RPMI7951 (cell line): ENCODE results near the gene SKIDA1. TPM values are rescaled to one million over a fixed set of nuclear protein-coding genes. Genes with fewer than 3 reads are reported as not detected.

Source experiments
- DNase-seq: peaks from one replicate; pipeline ENCODE4 v3.0.0-alpha.2; 2012; ENCODE audit warnings: low read depth
- total RNA-seq: library from RNA; depleted of rRNA; stranded (reverse); fragments of >200 nt; shearing (Covaris generic); gene quantifications from 2 replicates; pipeline ENCODE4 v1.2.3, GENCODE V29; 2014

The SKIDA1 gene
- total RNA-seq, 1 experiment from 2014 or later, result 0.48 TPM

DNA sequence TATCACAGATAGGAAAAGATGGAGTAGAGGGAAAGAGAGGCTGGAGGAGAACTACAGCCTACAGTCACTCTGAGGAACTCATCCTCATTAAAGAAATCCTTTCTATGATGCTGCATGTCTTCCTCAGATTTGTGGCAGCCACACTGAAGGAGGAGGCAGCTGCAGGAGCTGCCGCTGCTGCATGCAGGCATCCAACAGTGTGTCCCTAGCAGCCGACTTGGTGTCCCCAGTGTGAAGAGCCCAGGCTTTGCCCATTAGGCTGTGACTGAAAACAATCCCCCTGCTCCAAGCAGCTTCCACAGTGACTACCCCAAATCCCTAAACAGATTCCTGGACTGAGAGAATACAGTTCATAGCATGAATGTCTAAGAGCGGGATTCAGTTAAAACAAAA lies 23.1 kb downstream of the SKIDA1 start:
- no peak for DNase-seq

DNA sequence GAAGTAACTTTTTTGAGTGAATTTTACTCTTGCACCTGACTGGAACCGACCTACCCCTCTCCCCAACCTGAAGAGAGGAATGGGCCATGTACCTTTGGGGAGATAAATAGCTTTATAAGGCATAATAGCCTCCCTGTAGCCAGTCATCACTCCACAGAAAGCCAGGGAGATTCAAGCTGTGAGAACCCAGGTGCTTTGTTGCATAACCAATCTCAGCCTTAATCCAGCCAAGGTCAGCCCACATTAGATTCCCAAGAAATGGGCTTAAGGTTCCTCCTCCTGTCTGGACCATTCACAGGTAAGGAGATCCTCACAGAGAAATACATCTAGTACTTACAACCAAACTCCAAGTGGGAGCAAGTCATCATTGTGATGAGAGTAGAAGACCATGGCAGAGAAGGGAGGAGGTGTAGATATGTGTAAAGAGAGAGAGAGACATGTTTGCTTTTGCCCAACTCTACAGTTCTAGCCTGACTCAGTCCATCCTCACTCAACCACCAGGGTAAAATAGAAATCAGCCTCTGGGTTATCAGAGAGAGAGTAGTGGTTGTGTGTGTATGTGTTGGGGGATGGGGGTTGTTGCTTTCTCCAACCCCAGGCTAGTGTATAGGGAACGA lies 23.6 kb downstream of the SKIDA1 start:
- DNase-seq, result no peak

DNA sequence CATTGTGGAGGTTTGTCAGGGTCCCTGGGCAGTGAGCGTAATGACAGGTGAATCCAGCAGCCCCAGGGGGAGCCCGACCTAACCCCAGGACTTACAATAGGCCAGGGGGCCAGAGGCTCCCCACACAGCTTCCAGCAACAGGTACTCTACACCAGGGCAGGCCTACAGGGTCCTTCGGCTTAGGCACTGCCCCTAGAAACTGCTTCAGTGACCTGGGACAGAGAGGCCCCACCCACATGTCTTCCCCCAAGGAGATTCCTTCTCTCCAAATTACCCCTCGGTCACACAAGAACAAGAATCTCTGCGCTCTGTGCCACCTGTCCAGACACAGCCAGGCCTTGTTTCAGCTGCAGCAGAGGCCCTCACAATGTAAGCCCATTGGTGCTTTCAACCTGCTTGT lies 24.4 kb downstream of the SKIDA1 start:
- DNase-seq, result no peak

DNA sequence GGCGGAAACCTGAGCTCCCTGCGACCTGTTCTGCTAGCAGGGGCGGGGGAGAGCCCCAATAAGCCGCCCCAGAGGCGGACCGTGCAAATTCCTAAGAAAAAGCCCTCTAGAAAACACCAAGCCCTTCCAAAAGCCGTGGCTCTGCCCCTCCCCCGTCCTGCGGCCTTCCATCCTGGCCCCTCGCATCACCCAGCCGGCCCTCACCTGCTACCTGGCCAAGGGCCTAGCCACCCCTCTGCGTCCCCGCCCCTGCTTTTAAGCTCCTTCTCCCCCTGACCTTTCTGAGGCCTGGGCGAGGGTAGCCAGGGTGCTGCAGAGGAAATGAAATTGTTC lies 24.9 kb downstream of the SKIDA1 start:
- no peak for DNase-seq

DNA sequence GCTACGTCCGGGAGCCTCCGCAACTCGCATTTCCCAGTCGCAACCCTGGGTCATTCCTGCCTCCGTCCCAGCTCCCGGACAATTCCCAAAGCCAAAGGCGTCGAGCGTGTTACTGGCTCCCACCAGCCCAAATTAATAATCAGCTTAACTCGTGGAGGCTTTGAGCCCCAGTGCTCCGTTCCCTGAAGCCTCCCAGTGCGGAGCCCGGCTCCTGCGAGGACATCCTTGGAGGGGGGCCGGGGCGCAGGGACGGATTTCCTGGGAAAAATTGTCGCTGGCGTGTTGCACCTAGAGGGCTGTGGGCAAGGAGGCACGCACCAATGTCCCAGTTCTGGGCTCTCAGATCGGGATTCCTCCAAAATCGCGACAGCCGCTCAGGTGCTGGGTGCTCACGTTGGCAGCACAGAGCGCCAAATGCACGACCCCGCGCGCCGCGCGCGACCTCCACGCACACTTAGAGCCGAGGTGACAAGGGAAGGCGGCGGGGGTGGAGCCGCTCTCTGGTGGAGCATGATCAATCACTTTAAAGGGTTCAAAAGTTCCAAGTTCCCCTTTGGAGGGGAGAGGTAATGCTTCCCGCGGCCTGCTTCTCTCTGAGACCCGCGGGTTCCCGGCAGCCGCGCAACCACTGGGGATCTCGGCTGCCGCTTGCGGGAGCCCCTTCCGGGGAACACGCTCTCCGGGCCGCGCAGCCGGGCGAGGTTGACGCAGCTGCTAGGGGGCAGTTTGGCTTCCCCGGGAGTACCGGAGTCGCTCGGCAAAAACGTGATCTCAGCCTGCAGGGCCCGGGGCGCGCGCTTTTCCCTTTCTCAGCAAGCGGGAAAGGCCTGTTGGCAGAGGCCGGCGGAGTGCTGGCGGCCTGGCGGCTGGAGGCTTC lies 25.5 kb downstream of the SKIDA1 start:
- DNase-seq, result no peak

DNA sequence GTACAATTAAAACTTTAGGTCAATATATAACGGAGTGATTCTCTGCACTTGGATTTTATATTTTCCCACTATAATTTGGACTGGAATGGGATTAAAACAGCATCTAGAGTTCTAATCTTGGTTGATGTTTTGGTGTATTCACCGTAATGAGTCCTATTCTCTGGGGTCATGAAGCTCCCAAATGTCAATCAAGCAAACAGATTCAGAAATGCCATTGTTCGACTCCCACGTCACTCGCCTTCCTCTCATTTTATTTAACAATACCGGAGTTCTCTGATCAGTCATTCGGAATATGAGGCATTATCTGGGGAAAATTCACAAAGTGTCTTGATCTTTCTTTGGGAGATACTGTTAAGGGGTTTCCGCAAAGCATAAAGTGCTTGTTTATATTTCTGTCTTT lies 26.5 kb downstream of the SKIDA1 start:
- DNase-seq, result no peak

DNA sequence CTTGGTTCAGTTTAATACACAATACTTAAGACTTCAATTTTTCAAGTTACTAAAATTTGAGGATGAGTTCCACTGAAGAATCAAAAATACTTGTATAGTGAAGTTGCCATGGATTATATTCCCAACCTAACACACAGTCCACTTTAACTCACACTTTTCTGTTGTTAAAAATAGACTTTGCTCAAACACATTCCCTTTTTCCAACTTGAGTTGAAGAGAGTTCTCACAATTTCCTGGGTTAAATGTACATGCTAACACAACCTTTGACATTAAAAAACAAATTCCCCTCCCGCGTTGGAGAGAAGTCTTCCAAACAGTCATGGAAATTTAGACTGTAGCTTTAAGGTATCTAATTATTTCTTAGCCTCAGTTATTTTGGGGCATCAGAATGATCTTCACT lies 27.1 kb downstream of the SKIDA1 start:
- DNase-seq, result no peak

DNA sequence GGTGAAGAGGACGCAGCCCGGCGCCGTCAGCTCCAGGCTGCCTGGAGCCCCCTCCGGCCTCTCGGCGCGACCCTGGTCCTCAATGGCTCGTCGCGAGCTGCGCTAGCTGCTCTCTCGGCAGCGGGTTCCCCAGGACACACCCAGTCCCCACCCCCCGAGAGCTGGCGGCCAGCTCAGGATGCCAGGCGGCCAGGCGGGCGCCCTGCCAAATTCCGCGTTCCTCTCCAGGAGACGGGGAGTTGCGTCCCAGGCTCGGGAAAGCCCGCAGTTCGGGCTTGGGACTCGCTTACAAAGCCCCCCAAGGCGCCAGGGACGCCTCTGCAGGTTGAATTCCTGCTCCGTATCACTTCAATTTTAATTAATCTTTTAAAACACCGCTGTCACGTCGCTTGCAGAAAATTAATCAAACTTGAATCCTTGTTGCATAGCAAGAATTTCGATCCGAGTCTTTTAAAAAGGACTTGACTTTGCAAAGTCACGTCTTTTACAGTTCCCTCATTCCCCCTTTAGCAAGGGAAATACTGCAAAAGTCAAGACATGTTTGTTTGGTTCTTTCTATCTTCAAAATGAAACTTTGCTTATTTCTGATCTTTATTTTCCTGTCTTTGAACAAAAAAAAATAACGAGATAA lies 28.2 kb downstream of the SKIDA1 start:
- peak; percentile 93 for DNase-seq

DNA sequence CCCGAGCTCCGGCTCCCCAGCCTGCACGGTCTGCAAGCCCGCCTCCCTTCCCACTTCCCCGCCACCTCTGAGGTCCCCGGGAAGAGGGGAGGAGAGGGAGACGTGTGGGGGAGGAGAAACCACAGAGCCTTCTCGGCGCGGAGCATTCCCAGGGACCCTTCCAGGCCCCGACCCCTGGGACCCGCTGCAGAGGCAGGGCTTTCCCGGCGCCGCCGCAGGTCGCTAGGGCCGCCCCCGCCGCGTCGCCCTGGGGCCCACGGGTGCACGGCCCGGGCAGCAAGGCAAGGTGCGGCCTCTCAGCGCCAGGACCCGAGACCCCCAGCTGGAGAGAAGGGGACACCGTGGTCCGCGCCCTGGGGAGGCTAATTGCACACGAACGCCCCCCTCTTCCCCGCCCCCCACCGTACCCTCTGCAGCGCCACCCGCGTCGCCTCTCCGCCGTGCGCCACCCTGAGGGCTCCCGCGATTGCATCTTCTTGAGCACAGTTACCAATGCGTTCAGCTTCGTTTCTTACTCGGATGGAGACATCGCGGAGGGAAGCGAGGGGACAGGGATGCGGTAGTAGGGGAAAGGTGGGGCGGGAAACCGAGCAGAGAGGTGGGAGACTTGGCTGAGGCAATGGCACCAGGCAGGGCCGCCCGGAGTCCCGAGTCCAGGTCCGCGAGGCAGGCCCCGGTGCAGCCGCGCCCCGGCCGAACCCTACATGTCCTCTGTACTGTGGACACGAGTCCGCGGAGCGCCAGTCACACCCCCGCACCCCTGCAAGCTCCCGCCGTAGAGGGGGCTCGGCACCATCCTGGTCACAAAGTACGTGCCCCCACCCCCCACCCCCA lies 28.9 kb downstream of the SKIDA1 start:
- peak; percentile 64 for DNase-seq

DNA sequence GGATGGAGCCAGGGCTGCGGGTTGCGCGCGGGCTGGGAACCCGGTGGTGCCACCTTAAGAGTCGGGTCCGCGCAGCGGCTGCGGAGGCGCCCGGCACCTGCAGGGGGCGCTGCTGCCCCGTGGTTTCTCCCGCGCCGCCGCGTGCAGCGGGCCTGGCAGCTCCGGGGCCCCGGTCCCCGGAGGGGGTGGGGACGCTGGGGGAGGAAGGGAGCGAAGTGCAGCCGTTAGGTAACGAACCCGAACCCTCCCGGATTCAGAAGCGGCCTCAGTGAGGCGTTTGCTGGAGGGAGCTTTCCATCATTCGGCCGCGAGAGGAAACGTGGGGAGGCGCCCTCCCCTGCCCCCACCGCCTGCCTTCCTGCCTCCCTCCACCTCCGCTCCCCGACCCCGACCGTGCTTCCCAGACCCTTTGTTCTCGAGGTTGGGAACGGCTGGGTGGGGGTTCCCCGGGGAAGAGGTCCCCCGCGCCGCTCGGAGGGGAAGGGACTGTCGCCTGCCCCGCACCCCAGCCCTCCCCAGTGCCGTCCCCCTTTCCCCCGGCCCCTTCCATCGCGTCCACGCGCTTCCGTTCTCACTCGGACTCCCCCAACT lies 29.6 kb downstream of the SKIDA1 start:
- peak; percentile 80 for DNase-seq

DNA sequence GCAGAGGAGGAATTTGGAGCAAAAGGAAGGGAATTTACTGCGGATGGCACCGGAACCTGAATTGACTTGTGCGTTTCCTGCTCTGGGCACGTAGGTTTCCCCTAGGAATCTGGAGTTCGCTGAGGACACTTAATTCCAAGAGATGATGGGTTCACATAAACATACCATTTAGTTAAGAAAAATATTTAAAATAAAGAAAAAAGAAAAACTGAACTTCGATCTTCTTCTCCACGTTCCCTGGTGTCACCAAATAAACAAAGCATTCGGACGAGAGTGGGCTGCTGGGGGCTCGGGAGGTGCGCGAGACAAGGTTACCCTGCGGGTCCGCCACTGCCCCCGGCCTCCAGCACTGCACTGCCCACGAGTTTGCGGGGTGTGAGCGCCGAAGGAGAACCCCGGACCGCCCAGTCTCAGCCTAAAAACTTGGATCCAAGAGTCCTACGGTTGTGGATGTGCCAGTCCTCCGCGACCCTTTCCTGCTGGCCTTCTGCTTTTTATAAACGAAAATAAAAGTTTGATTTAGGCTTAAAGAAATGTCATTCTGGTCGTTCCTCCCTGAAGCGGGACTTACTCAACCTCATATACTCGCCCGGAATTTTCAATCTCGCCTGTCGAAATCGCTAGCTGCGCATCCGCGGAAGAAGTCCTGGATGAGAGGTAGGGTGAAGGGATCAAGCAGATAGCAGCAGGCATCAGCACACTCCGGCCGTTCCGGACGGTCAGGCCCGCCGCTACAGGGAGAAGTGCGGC lies 30.3 kb downstream of the SKIDA1 start:
- DNase-seq, result no peak

DNA sequence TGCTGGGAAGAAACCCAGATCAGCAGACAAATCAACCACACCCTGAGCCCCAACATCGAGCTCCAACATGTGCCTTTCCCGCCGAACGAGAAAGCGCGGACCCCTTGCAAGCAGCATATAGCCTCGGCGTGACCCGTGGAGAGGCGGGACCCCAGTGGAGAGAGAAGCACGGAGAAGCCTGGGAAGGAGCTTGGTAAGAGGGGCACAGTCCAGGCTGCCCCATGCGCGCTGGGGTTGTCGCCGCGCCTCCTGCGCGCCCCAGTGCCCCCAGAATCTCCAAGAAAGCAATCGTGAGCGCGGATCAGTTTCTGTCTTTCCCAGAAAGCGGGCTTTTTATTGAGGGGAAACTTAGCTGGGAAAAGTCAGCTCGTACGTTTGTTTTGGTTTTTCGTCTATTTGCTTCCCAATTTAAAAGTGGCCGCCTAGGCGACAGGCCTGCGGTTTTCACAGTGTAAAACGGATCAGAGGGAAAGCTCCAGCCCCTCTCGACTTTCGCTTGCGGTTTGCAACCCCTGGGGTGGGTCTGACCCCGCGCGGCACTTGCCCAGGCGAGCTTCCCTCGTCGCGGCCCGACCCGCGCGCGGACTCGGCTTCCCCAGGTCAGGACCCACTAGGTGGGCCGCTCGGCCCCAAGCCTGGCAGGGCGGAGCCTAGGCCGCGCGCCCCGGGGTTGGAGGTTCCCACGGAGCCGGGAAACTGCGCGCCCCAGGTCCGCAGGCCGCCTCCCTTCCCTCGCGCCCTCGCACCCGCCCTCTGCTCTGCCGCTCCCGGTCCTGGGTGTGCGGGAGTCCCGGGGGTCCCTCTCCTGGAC lies 31.1 kb downstream of the SKIDA1 start:
- peak; percentile 37 for DNase-seq

DNA sequence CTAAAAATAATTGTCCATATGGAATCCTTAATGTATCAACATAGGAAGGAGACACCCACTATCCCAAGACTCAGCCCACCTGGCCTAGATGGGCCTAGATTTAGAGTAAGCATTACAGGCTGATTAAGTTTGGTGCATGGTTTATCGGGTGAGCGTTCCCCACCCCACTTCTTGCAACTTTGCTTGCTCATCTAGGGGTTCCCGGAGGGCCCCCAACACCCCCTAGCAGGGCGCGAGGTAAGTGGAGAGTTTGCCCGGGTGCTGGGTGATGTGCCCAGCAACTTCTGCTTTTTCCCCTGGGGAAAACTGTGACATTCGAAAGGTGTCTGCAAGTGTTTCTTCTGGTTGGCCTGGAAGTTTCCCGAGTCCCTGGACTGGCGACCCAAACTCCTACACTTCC lies 31.7 kb downstream of the SKIDA1 start:
- no peak for DNase-seq

DNA sequence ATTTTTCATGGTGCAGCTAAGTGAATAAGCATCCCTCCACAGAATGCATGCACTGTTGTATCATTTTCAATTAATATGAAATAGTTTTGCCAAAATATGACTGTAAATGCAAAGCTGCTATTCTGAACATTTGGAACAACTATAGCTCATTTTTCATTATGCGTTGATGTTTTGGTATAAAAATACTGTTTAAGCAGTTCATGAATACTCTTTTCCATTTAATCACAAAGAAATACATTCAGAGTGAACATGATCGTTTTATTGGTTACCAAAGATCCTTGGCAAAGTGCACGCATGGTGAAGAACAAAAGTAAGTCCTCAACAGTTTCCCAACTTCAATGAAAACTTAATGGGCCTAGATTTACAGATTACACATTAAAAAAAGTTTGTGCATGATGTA lies 33.1 kb downstream of the SKIDA1 start:
- no peak for DNase-seq

DNA sequence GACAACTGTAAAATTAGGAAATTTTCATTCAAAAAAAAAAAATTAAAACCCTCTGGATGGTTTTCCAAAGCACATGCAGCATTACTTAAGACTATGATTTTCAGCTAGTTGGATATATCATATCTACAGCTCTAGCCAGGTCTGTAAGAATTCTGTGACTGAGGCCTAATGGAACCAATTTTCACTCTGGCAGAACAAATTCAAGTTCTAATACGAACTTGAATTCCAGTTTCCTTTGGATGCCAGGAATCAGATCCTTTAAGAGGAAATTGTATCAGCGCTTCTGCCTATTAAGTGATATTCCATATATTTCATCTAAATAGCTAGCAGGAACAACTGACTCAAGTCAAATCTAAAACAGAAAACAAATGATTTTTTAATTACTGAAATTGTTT lies 34.8 kb downstream of the SKIDA1 start:
- DNase-seq, result no peak

DNA sequence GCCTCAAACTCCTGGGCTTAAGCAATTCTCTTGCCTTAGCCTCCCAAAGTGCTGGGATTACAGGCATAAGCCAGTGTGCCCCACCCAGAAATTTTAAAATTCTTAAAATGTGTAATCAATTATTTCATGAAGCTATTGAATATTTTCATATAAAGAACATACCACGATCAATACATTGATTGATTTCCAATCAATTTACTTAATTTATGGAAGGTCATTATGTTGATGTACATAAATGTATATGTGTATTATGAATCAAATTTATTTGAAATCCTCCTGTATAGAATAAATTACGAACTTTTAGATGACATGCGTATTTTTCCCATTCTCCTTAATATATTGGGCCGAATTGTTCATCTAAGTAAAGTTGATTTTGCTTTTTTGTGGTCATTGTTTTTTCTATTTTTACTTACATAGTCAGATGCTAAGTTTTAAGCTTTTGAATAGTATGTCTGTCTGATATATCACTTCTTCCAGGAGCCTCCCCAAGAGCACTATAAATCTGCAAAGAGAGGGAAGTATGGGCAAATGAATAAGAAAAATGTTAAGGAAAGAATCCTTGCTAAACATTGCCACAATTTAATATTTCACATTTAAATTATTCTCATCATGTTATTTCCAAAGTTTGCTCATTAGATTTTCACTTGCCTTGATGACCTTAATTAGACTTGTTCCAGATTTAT lies 35.3 kb downstream of the SKIDA1 start:
- no peak for DNase-seq

DNA sequence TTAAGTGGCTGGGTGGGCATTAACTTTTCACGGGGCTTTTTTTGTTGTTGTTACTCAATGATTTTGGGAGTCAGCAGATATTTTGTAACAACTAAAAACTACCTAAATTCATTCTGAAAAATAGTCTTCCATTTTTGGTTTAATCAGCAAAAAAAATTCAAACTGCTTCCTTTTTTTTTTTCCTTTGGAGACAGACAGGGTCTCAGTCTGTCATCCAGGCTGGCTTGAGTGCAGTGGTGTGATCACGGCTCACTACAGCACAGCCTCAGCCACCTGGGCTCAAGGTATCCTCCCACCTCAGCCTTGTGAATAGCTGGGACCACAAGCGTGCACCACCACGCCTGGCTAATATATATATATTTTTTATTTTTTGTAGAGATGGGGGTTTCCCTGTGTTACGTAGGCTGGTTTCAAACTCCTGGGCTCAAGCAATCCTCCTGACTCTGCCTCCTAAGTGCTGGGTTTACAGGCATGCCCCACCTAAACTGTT lies 36.5 kb downstream of the SKIDA1 start:
- DNase-seq, result no peak

DNA sequence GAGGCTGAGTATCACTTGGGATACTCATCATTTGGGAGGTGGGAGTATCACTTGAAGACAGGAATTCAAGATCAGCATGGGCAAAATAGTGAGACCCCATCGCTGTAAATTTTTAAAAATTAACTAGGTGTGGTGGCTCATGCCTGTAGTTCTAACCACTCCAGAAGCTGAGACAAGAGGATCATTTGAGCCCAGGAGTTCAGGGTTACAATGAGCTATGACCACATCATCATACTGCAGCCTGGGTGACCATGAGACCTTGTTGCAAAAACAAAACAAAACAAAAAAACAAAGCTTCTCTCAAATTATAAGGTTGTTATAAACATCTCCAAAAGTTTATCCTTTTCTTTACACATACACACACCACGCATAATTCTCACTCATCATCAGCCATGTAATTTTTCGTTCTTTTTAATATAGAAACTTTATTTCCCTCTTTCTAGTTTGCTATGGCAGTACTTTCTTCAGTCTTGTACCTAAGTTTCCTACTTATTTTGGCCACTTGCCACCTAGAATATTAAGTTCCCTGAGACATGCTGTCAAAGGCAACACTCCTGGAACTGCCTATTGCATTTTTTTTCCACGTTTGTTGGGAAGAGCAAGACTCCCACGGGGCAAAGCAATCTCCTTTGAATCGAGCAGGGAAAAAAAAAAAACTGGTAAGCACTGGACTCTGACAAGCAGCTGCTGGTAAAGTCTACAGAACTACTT lies 37.1 kb downstream of the SKIDA1 start:
- DNase-seq, result no peak
